ENCODE results near the gene PYGB.

Gene PYGB

GRCh38 chr20:25338112-25339023, 90.5 kb downstream of the PYGB start:
- DNase-seq: no peak

- no peak for DNase-seq
These were observed 91.7 kb downstream of the PYGB start for GRCh38 chr20:25339608-25340007.

GRCh38 chr20:25340380-25340779, 92.5 kb downstream of the PYGB start:
- no peak for DNase-seq

GRCh38 chr20:25341716-25342680, 94.1 kb downstream of the PYGB start:
- DNase-seq: peak; percentile 13

GRCh38 chr20:25344634-25345033, 96.7 kb downstream of the PYGB start:
- DNase-seq: no peak

- no peak for DNase-seq
These were observed 97.8 kb downstream of the PYGB start for GRCh38 chr20:25345721-25346120.

- DNase-seq: no peak
These were observed 98.5 kb downstream of the PYGB start for GRCh38 chr20:25346349-25346748.

All from fibroblast of skin of abdomen (primary cell).